Measurements from ENCODE around the gene KLHL15.
"Not testable (repeated sequence)": the region's sequence is repeated elsewhere in the genome, so short reads cannot be mapped to it uniquely, and the experiment has no call there.

KLHL15 gene, protein sequence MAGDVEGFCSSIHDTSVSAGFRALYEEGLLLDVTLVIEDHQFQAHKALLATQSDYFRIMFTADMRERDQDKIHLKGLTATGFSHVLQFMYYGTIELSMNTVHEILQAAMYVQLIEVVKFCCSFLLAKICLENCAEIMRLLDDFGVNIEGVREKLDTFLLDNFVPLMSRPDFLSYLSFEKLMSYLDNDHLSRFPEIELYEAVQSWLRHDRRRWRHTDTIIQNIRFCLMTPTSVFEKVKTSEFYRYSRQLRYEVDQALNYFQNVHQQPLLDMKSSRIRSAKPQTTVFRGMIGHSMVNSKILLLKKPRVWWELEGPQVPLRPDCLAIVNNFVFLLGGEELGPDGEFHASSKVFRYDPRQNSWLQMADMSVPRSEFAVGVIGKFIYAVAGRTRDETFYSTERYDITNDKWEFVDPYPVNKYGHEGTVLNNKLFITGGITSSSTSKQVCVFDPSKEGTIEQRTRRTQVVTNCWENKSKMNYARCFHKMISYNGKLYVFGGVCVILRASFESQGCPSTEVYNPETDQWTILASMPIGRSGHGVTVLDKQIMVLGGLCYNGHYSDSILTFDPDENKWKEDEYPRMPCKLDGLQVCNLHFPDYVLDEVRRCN

DNA sequence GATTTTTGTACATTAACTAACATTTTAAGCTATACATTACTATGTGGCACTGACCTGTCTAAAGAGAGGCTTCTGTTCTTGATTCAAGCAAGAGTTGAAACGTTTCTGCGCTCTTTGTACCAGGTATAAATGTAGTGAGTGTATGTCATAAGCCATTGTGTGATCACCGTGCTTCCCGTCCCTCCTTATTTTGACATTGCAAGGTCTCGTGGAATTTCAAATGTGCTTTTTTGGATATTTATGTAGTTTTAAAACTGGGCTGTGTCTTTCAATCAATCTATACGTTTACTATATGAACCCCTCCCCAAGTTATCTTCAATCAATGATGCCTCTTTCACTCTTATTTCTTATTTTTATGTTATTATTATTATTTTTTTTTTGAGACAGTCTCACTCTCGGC, at the start of gene KLHL15:
TSS of gene KLHL15 (minus strand) at position 101 of the 400 bp plus-strand sequence. CDS start 20,493 bp downstream, outside the sequence.
- DNase-seq = no peak

GRCh38 chrX:24069877-24070276, 42.9 kb upstream of the KLHL15 start:
- DNase-seq = no peak

- no peak for DNase-seq
Measured at GRCh38 chrX:24063488-24063887, 36.5 kb upstream of the KLHL15 start.

DNA sequence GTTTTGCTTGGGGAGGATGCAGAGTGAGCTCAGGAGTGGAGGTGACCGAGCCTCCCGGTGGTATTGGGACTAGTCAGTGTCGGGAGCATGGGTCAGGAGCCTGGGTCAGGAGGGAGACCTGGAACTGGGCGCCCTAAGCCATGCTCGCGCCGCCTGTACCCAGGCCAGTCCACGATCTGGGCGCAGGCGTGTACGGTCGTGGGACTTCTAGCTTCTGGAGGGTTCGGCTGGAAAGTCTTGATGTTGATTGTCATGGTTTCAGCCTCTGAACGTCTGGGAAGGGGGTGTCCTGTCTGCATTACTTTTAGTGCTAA, 28.0 kb upstream of the KLHL15 start:
- DNase-seq = no peak

GRCh38 chrX:24054182-24055042, 27.4 kb upstream of the KLHL15 start, which contains the start of gene EIF2S3:
Gene EIF2S3, plus strand, starts transcription at chrX:24054956. Its CDS starts 13 bp downstream, at chrX:24054969.
- DNase-seq = peak; percentile 86

- DNase-seq = not testable (repeated sequence)
Measured at GRCh38 chrX:24050522-24051318, 23.7 kb upstream of the KLHL15 start.

DNA sequence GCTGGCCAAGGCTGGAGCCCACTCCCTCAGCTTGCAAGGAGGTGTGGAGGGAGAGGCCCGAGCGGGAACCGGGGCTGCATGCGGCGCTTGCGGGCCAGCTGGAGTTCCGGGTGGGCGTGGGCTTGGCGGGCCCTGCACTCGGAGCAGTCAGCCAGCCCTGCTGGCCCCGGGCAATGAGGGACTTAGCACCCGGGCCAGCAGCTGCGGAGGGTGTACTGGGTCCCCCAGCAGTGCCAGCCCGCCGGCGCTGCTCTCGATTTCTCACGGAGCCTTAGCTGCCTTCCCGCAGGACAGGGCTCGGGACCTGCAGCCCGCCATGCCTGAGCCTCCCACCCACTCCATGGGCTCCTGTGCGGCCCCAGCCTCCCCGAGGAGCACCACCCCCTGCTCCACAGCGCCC, 22.7 kb upstream of the KLHL15 start:
- not testable (repeated sequence) for DNase-seq

- not testable (repeated sequence) for DNase-seq
Measured at GRCh38 chrX:24046060-24046459, 19.1 kb upstream of the KLHL15 start.

DNA sequence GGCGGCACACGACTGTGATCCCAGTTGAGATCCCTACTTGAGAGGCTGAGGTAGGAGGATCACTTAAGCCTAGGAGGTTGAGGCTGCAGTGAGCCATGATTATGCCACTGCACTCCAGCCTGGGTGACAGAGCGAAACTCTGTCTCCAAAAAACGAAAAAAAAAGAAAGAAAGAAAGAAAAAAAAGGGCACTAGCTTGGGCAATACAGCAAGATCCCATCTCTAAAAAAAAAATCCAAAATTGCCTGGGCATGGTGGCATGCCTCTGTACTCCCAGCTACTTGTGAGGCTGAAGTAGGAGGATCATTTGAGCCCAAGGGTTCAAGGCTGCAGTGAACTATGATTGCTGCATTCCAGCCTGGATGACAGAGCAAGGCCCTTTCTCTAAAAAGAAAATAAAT, 10.7 kb upstream of the KLHL15 start:
- no peak for DNase-seq

DNA sequence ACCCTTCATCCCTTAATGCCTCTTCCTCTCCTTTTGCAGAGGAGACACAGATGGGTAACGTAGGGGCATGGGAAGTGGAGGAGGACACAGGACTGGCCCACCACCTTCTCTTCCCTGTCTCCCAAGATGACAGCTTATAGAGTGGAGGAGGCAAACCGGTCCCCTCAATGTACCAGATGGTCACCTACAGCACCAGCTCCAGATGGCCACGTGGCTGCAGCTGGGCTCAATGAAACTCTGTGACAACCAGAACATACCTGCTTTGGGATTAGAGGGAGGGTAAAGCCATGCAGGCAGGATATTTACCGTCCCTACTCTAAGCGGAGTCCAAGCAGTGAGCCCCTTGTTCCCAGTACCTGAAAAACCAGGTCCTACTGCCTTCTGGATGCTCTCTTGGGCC, 7.5 kb upstream of the KLHL15 start:
- DNase-seq = peak; percentile 57

DNA sequence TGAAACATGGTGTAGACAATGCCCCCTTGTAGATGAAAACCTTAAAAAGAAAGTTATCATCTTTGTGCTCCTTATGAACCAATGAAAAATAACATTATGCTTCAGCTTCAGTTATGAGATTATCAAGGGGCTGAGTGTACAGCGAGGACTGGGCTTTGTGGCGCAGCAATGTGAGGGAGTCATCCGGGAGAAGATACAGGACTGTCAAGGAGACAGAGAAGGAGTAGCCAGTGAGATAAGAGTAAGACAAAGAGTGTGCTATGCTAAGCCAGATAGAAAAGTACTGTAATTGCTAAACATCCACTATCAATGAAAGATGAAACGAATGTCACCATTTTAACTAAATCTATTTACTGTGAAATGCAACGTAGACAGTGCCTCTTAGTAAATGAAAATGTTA, 3.6 kb upstream of the KLHL15 start:
- no peak for DNase-seq

GRCh38 chrX:24027985-24028384, 999 bp upstream of the KLHL15 start:
- no peak for DNase-seq

DNA sequence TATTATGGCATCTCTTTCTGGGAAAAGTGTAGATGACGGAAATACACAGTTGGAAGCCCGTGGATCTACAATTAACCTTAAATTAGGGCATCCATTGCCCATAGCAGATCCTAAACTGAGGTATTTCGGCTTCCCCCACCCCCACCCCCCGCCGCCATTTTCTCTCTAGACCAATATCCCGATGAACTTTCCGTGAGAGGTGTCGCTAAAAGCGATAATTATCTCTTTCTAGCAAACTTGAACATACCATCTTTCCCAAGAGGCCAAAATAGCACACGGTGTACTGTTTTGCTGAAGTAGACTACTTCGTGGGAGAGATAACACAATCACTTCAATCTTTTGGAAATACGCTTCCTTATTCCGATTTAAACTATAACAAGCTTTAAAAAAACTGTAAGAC, 554 bp downstream of the KLHL15 start:
- DNase-seq = no peak

DNA sequence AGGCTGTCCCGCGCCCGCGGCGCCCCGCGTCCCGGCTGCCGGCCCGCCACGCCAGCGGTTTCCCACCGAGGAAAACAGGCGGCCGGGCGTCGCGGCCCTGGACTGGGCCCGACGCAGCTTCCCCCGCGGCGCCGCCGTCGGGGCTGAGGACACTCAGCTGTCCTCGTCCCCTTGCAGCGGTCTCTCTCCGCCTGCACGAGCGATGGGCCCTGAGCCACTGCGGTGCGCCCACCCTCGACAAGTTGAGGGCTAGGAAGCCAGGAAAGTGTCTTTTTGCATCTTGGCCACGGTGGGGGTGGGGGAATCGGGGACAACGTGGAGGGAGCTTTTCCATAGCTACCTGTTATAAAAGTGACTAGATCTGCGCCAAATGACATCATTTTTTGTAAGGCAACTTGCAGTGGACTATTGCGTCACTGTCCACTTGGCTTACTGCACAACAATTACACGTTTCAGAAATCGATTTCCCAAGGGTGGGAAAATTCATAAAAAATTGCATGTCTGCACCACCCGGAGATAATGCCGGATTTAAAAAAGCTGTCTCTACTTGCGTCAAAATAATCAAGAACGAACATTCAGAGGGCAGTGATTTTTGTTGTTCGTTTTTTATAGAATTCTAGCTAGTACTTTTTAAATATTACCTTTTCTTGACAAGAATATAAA, 1.1 kb downstream of the KLHL15 start:
- DNase-seq = no peak

DNA sequence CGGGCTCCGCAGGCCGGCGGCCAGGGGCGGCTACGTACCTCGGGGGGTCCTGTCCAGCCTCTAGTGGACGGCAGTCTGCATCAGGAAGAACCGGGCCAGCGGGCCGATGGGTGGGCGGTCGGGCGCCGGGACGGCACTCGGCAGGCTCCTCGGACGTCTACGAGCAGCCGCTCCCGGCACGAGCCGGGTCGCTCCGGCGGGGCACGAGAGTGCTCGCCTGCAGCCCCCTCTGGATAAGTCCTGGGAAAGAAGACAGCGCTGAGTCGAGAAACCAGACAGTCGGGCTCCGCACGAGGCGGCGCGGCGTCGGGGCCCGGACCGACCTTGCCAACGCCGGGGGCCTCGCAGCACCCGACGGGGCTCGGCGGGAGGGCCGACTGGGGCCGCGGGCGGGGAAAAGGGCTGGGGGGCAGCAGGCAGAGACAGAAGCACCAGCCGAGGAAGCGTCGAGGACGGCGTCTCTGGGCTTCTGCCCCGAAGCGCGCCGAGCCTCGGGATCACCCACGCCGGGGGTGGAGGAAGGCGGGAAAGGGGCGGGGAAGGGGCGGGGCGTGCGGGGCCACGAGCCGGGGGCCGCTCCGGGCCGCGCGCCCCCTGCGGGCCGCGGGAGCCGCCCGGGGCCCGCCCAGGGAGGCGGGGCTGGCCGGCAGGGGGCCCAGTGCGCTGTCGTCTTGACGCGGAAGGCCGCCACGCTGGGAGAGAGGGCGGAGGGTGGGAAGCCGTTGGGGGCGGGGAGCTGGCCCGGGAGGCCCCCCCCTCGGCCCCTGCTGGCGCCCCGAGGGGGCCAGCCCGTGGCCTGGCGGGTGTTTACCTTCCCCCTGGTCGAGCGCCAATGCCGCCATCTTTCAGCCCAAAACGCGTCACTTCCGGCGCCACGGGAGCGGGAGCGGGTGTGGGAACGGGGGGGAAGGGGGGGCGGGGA, 1.9 kb downstream of the KLHL15 start:
- DNase-seq = peak; percentile 43

GRCh38 chrX:24023972-24024669, 2.9 kb downstream of the KLHL15 start:
- no peak for DNase-seq

- DNase-seq = no peak
Measured at GRCh38 chrX:24023544-24023943, 3.4 kb downstream of the KLHL15 start.

- no peak for DNase-seq
Measured at GRCh38 chrX:24020306-24020876, 6.6 kb downstream of the KLHL15 start.

DNA sequence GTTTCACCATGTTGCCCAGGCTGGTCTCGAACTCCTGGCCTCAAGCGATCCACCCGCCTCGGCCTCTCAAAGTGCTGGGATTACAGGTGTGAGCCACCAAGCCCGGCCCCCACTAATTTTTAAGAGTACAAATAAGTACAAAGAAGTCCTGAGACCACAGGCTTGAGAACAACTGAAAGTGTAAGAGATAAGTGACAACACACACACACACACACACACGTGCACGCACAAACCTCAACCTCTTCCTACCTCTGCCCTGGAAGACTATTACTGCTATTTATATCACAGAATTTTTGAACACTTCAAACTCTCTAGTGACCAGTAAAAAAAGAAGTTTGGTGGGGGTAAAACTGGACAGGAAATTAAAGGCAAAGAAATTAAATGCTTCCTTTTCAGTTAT, 7.5 kb downstream of the KLHL15 start:
- DNase-seq = no peak

- DNase-seq = no peak
Measured at GRCh38 chrX:24018809-24019208, 8.2 kb downstream of the KLHL15 start.

All from NCI-H524 treated with DMSO at 0.1 percent for 48 hours (cell line).